ENCODE results near the gene ACTN4. TPM values are rescaled to one million over a fixed set of nuclear protein-coding genes. Genes with fewer than 3 reads are reported as not detected.

Gene ACTN4
- total RNA-seq, 1 experiment from 2014 or later = 1,233 TPM

GRCh38 chr19:38704488-38705026 is 57.1 kb downstream of the ACTN4 start:
- peaks cover 67% of the 10 kb centered on the region for H3K36me3 ChIP-seq (ENCODE audit: low read depth)
- H3K4me1 ChIP-seq (replicated peaks; ENCODE audit: insufficient read depth) = peaks cover 26% of the 10 kb centered on the region
- TF ChIP-seq CTCF (conservative IDR thresholded peaks at IDR 0.05) (no peak), EZH2 (IDR thresholded peaks at IDR 0.05; ENCODE audit: low read depth) (no peak)
- no peaks in the 10 kb centered on the region for H3K27me3 ChIP-seq (ENCODE audit: insufficient read depth, low read depth)
- H3F3A ChIP-seq (ENCODE audit: insufficient read depth, low read depth) = peaks cover 69% of the 10 kb centered on the region
- CTCF ChIA-PET = interaction anchor here (0.6 kb wide), 1 partner anchor 116 kb away, joined by 3 read pairs; no protein-coding TSS in a partner anchor
- intact Hi-C loops (cut with micrococcal nuclease; ENCODE audit: unreplicated experiment) = no loop called here
- H3K79me2 ChIP-seq (ENCODE audit: low read depth) = peaks cover 83% of the 10 kb centered on the region
- BruUV-seq (replicated peaks) = no TSS peak
- no peak overlapping the region for H3K4me2 ChIP-seq
- POLR2A ChIA-PET (ENCODE audit: unreplicated experiment) = interaction anchor here (0.6 kb wide), 1 partner anchor 31 kb away, joined by 20 read pairs; no protein-coding TSS in a partner anchor
- DNase-seq = no peak
- H3K4me3 ChIP-seq = no peak overlapping the region
- H3K9me2 ChIP-seq (ENCODE audit: insufficient read depth) = no peaks in the 10 kb centered on the region
- H3K9me3 ChIP-seq (ENCODE audit: insufficient read depth, low read depth) = no peaks in the 10 kb centered on the region
- H2AFZ ChIP-seq = no peak overlapping the region
- H3K27ac ChIP-seq = no peak overlapping the region
- H4K20me1 ChIP-seq (ENCODE audit: insufficient read depth) = peaks cover 24% of the 10 kb centered on the region

- H3K9me2 ChIP-seq (ENCODE audit: insufficient read depth) = no peaks in the 10 kb centered on the region
- no peak for DNase-seq
- H3K9me3 ChIP-seq (ENCODE audit: insufficient read depth, low read depth) = no peaks in the 10 kb centered on the region
- H3F3A ChIP-seq (ENCODE audit: insufficient read depth, low read depth) = peaks cover 74% of the 10 kb centered on the region
- peaks cover 79% of the 10 kb centered on the region for H3K79me2 ChIP-seq (ENCODE audit: low read depth)
- peaks cover 72% of the 10 kb centered on the region for H3K36me3 ChIP-seq (ENCODE audit: low read depth)
- intact Hi-C loops (cut with micrococcal nuclease; ENCODE audit: unreplicated experiment) = no loop called here
- ChIA-PET POLR2A (ENCODE audit: unreplicated experiment) (no interaction called here), CTCF (no interaction called here)
- H4K20me1 ChIP-seq (ENCODE audit: insufficient read depth) = peaks cover 15% of the 10 kb centered on the region; the same call in 1 of the 2 replicates
- peaks cover 26% of the 10 kb centered on the region for H3K4me1 ChIP-seq (replicated peaks; ENCODE audit: insufficient read depth)
- no peak overlapping the region for H3K4me2 ChIP-seq
- peak overlapping the region; percentile 46; the same call in 1 of the 2 replicates for H3K27ac ChIP-seq
- H3K4me3 ChIP-seq = no peak overlapping the region
- no TSS peak for BruUV-seq (replicated peaks)
- H2AFZ ChIP-seq = no peak overlapping the region
- TF ChIP-seq CTCF (conservative IDR thresholded peaks at IDR 0.05) (no peak), EZH2 (IDR thresholded peaks at IDR 0.05; ENCODE audit: low read depth) (no peak)
- no peaks in the 10 kb centered on the region for H3K27me3 ChIP-seq (ENCODE audit: insufficient read depth, low read depth)
These were observed 58.0 kb downstream of the ACTN4 start for GRCh38 chr19:38705197-38706019.

GRCh38 chr19:38706792-38707511 is 59.5 kb downstream of the ACTN4 start:
- POLR2A ChIA-PET (ENCODE audit: unreplicated experiment) = interaction anchor here (0.5 to 0.6 kb wide), 2 partner anchors 60 to 190 kb away, joined by 3 read pairs; no protein-coding TSS in a partner anchor
- Histone ChIP-seq H3K79me2 (ENCODE audit: low read depth) (peaks cover 65% of the 10 kb centered on the region), H3K4me3 (no peak overlapping the region), H3K36me3 (ENCODE audit: low read depth) (peaks cover 76% of the 10 kb centered on the region), H3K27ac (peak overlapping the region; percentile 46), H3K9me3 (ENCODE audit: insufficient read depth, low read depth) (no peaks in the 10 kb centered on the region), H4K20me1 (ENCODE audit: insufficient read depth) (peaks cover 15% of the 10 kb centered on the region; the same call in 1 of the 2 replicates), H3K4me2 (peak overlapping the region; percentile 19; the same call in 1 of the 2 replicates), H2AFZ (no peak overlapping the region), H3K27me3 (ENCODE audit: insufficient read depth, low read depth) (no peaks in the 10 kb centered on the region), H3K4me1 (replicated peaks; ENCODE audit: insufficient read depth) (peaks cover 26% of the 10 kb centered on the region), H3K9me2 (ENCODE audit: insufficient read depth) (no peaks in the 10 kb centered on the region), H3F3A (ENCODE audit: insufficient read depth, low read depth) (peaks cover 80% of the 10 kb centered on the region)
- BruUV-seq (replicated peaks) = no TSS peak
- TF ChIP-seq EZH2 (IDR thresholded peaks at IDR 0.05; ENCODE audit: low read depth) (no peak), CTCF (conservative IDR thresholded peaks at IDR 0.05) (no peak)
- DNase-seq = peak in 1 of 2 experiments; percentile 52
- intact Hi-C loops (cut with micrococcal nuclease; ENCODE audit: unreplicated experiment) = loop anchor here (1.0 kb wide), 2 partner anchors 14 to 70 kb away; no protein-coding TSS in a partner anchor
- CTCF ChIA-PET = interaction anchor here (0.6 to 1.0 kb wide), 2 partner anchors 15 to 20 kb away, joined by 3 to 5 read pairs; no protein-coding TSS in a partner anchor

Measured in PC-9 (cell line).